GM12875 (cell line): ENCODE measurements around the gene LTBP4.
A peak's percentile ranks its signal among the peaks of the same experiment; 100 is the strongest.

Experiments used
- H3K4me3 ChIP-seq: one replicate; pipeline ENCODE4 v1.5.1; 2011; ENCODE audit warnings: low read depth, low read length, control low read depth
- CTCF ChIP-seq: IDR thresholded peaks from 2 replicates; pipeline ENCODE4 v1.5.1; 2011; ENCODE audit warnings: low read depth, mild to moderate bottlenecking, control low read depth, inconsistent platforms, low read length, moderate library complexity, borderline replicate concordance; ENCODE audit not compliant: insufficient read depth

LTBP4 gene

GRCh38 chr19:40608957-40609356 lies 7.8 kb downstream of the LTBP4 start:
- no peak for TF ChIP-seq CTCF
- H3K4me3 ChIP-seq: no peak overlapping the region

GRCh38 chr19:40609561-40610395 lies 8.6 kb downstream of the LTBP4 start:
- H3K4me3 ChIP-seq: peak overlapping the region; percentile 59
- TF ChIP-seq CTCF: no peak

GRCh38 chr19:40610396-40611064 lies 9.4 kb downstream of the LTBP4 start:
- no peak overlapping the region for H3K4me3 ChIP-seq
- no peak for TF ChIP-seq CTCF

DNA sequence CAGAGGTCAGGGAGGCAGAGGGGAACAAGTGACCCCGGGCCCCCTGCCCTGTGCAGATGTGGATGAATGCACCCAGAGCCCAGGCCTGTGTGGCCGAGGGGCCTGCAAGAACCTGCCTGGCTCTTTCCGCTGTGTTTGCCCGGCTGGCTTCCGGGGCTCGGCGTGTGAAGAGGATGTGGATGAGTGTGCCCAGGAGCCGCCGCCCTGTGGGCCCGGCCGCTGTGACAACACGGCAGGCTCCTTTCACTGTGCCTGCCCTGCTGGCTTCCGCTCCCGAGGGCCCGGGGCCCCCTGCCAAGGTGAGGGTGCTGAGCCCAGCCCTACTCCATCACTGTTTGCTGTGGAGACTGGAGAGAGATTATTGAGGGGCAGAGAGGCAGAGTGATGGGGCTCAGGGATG lies 9.9 kb downstream of the LTBP4 start:
- no peak for TF ChIP-seq CTCF

DNA sequence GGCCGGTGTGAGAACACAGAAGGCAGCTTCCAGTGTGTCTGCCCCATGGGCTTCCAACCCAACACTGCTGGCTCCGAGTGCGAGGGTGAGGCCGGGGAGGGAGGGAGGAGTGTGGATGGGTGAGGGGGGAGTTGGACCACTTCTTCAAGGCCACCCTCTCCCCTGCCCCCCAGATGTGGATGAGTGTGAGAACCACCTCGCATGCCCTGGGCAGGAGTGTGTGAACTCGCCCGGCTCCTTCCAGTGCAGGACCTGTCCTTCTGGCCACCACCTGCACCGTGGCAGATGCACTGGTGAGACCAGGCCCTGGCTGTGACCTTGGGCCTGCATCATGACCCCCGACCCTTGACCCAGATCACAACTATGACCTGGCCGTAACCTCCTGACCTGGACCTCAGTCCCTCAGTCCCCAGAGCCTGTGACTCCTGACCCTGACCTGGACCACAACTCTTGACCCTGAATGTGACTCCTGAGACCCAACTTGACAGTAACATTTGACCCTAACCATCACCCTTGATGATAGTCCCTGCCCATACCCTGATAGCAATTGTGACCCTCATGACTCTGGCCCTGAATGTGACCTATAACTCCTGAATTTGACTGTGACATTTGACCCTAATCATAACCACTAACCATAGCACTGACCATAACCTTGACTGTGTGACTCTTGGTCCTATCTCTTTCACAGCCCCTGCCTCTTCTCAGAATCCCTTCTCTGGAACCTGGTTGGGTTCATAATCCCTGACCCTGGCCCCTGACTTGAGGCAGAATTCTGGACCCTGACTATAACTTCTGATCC lies 10.9 kb downstream of the LTBP4 start:
- H3K4me3 ChIP-seq: no peak overlapping the region
- no peak for TF ChIP-seq CTCF

More for the DNA sequence above, 9.9 kb downstream of the LTBP4 start:
- H3K4me3 ChIP-seq: no peak overlapping the region

DNA sequence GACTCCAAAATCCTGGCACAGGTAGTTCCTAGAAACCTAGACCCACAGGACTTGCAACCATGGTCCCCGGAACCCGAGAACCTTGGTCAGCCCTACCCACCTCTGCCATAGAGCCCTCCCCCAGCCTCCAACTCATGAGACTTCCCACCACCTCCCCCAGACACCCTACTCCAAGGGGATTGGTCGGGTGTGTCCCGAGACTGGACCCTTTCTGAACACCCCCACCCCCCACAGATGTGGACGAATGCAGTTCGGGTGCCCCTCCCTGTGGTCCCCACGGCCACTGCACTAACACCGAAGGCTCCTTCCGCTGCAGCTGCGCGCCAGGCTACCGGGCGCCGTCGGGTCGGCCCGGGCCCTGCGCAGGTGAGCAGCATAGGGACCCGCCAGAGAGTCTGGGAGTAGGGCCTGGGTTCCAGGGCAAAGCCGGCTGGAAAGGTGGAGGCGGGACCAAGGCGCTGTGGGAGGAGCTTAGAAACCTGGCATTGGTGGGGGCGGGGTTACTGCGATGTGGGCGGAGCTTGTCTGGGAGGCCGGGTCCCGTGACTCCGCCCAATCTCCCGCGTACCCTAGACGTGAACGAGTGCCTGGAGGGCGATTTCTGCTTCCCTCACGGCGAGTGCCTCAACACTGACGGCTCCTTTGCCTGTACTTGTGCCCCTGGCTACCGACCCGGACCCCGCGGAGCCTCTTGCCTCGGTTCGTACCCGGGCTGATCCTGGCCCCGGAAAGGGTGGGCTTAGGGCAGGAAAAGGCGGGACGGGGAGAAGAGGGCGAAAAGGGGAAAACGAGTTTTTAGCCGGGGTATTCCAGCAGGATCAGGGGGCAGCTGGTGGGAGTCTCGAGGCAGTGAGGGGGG lies 11.9 kb downstream of the LTBP4 start:
- H3K4me3 ChIP-seq: peak overlapping the region; percentile 70
- TF ChIP-seq CTCF: no peak
